ENCODE results near the gene ANKRD53.
A peak's percentile ranks its signal among the peaks of the same experiment; 100 is the strongest.

ANKRD53 gene

GRCh38 chr2:70978341-70979179, at the start of gene ANKRD53:
TSS of gene ANKRD53 (plus strand) at chr2:70978630. CDS start at chr2:70978646, 16 bp downstream.
- DNase-seq (ENCODE audit: low read depth in 1 of 2, low spot score in 1 of 2) = no peak
- in situ Hi-C loops (cut with HindIII; ENCODE audit: low pct_unique_long_range_greater_than_20kb, low sequenced_read_pairs) = no loop called here
- TF ChIP-seq JUND (IDR thresholded peaks at IDR 0.05; ENCODE audit: low read depth) = no peak

GRCh38 chr2:70930371-70931329, 47.8 kb upstream of the ANKRD53 start:
- in situ Hi-C loops (cut with HindIII; ENCODE audit: low pct_unique_long_range_greater_than_20kb, low sequenced_read_pairs) = no loop called here
- TF ChIP-seq JUND (IDR thresholded peaks at IDR 0.05; ENCODE audit: low read depth) = no peak
- peak in 1 of 2 experiments; percentile 49 for DNase-seq (ENCODE audit: low read depth in 1 of 2, low spot score in 1 of 2)

- in situ Hi-C loops (cut with HindIII; ENCODE audit: low pct_unique_long_range_greater_than_20kb, low sequenced_read_pairs) = no loop called here
- no peak for DNase-seq (ENCODE audit: low read depth in 1 of 2, low spot score in 1 of 2)
- no peak for TF ChIP-seq JUND (IDR thresholded peaks at IDR 0.05; ENCODE audit: low read depth)
Observed at GRCh38 chr2:70931376-70932000, 46.9 kb upstream of the ANKRD53 start.

GRCh38 chr2:70932631-70933230, 45.7 kb upstream of the ANKRD53 start:
- DNase-seq (ENCODE audit: low read depth in 1 of 2, low spot score in 1 of 2) = no peak
- in situ Hi-C loops (cut with HindIII; ENCODE audit: low pct_unique_long_range_greater_than_20kb, low sequenced_read_pairs) = no loop called here
- no peak for TF ChIP-seq JUND (IDR thresholded peaks at IDR 0.05; ENCODE audit: low read depth)

- TF ChIP-seq JUND (IDR thresholded peaks at IDR 0.05; ENCODE audit: low read depth) = no peak
- DNase-seq (ENCODE audit: low read depth in 1 of 2, low spot score in 1 of 2) = no peak
- in situ Hi-C loops (cut with HindIII; ENCODE audit: low pct_unique_long_range_greater_than_20kb, low sequenced_read_pairs) = no loop called here
Observed at GRCh38 chr2:70934981-70935380, 43.4 kb upstream of the ANKRD53 start.

- DNase-seq (ENCODE audit: low read depth in 1 of 2, low spot score in 1 of 2) = peak in 1 of 2 experiments; percentile 51
- in situ Hi-C loops (cut with HindIII; ENCODE audit: low pct_unique_long_range_greater_than_20kb, low sequenced_read_pairs) = no loop called here
- TF ChIP-seq JUND (IDR thresholded peaks at IDR 0.05; ENCODE audit: low read depth) = no peak
Observed at GRCh38 chr2:70935468-70936164, 42.8 kb upstream of the ANKRD53 start, which contains the start of gene ATP6V1B1. TSS of gene ATP6V1B1 (plus strand) at chr2:70935900. CDS start at chr2:70935955, 55 bp downstream.

GRCh38 chr2:70936165-70936978, 42.1 kb upstream of the ANKRD53 start:
- in situ Hi-C loops (cut with HindIII; ENCODE audit: low pct_unique_long_range_greater_than_20kb, low sequenced_read_pairs) = no loop called here
- no peak for TF ChIP-seq JUND (IDR thresholded peaks at IDR 0.05; ENCODE audit: low read depth)
- no peak for DNase-seq (ENCODE audit: low read depth in 1 of 2, low spot score in 1 of 2)

- TF ChIP-seq JUND (IDR thresholded peaks at IDR 0.05; ENCODE audit: low read depth) = no peak
- DNase-seq (ENCODE audit: low read depth in 1 of 2, low spot score in 1 of 2) = no peak
- in situ Hi-C loops (cut with HindIII; ENCODE audit: low pct_unique_long_range_greater_than_20kb, low sequenced_read_pairs) = no loop called here
Observed at GRCh38 chr2:70936979-70937811, 41.2 kb upstream of the ANKRD53 start.

- no peak for DNase-seq (ENCODE audit: low read depth in 1 of 2, low spot score in 1 of 2)
- in situ Hi-C loops (cut with HindIII; ENCODE audit: low pct_unique_long_range_greater_than_20kb, low sequenced_read_pairs) = no loop called here
- no peak for TF ChIP-seq JUND (IDR thresholded peaks at IDR 0.05; ENCODE audit: low read depth)
Observed at GRCh38 chr2:70937866-70938585, 40.4 kb upstream of the ANKRD53 start.

GRCh38 chr2:70938586-70938950, 39.9 kb upstream of the ANKRD53 start:
- in situ Hi-C loops (cut with HindIII; ENCODE audit: low pct_unique_long_range_greater_than_20kb, low sequenced_read_pairs) = no loop called here
- no peak for DNase-seq (ENCODE audit: low read depth in 1 of 2, low spot score in 1 of 2)
- no peak for TF ChIP-seq JUND (IDR thresholded peaks at IDR 0.05; ENCODE audit: low read depth)

Data from T47D (cell line).